NOMO-1 treated with DMSO at 0.1 percent for 48 hours (cell line): Measurements from ENCODE around the gene FAM78A.
A peak's percentile ranks its signal among the peaks of the same experiment; 100 is the strongest.
"Not testable (repeated sequence)": the region's sequence is repeated elsewhere in the genome, so short reads cannot be mapped to it uniquely, and the experiment has no call there.

Experiments
- DNase-seq: peaks from one replicate; lab custom pipeline; 2025; ENCODE audit not compliant: unreplicated experiment; lab: John Stamatoyannopoulos, UW

Gene FAM78A

GRCh38 chr9:131270171-131271015 is 5.9 kb downstream of the FAM78A start:
- peak; percentile 74 for DNase-seq

DNA sequence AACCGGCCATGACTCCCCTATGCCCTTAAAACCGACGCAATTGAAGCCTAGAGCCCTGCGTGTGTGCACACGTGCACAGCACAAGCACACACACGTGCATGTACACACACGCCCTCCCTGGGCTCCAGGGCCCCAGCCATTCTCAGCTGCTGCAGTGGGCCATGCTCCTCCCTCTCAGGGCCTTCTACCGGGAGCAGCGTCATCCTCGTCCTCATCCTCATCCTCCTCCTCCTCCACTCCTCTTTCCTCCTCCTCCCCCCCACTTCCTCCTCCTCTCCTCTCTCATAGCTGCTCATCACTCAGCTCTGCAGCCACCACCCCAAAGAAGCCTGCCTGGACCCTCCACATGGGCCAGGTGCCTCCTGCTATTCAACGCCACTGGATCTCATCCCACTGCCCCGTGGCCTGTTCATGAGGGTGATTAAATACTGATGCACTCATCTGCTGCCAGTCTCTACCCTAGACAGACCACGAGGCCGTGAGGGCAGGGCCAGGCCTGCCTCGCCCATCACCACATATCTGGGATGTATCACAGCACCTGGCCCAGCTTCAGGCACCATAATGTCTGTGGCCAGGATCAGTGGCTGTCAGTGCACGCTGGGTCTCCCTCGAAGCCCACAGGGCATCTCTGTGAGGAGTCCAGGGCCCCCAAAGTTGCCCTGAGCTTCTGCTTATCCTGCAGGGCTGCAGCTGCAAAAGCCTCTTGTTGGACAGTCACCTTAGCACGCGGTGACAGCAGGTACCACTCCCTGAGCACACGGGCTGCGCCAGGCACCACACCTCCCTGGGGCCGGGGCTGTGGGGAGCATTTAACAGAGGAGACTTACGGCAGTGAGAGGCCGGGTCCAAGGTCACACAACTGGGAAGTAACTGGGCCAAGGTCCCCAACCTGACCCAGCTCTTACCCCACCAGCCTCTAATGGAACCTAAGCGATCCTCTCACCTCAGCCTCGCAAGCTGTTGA is 9.8 kb downstream of the FAM78A start:
- no peak for DNase-seq

- no peak for DNase-seq
Measured at GRCh38 chr9:131264231-131264630, 12.1 kb downstream of the FAM78A start.

- no peak for DNase-seq
Measured at GRCh38 chr9:131263701-131264100, 12.6 kb downstream of the FAM78A start.

GRCh38 chr9:131263033-131263343 is 13.3 kb downstream of the FAM78A start:
- DNase-seq: not testable (repeated sequence)

DNA sequence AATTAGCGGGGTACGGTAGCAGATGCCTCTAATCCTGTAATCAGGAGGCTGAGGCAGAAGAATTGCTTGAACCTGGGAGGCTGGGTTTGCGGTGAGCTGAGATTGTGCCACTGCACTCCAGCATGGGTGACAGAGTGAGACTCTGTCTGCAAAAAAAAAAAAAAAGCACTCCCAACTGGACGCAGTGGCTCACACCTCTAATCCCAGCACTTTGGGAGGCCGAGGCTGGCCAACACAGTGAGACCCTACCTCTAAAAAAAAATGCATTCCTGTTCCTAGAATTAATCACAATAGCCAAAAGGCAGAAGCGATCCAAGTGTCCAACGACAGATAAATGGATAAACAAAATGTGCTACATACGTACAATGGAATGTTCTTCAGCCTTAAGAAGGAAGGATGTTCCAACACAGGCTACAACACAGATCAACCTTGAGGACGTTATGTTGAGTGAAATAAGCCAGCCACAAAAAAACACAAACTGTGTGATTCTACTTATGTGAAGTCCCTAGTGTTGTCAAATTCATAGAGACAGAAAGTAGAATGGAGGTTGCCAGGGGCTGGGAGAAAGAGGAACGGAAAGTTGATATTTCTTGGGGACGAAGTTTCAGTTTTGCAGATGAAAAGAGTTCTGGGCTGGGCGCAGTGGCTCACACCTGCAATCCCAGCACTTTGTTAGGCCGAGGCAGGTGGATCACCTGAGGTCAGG is 13.8 kb downstream of the FAM78A start:
- DNase-seq: peak; percentile 60

DNA sequence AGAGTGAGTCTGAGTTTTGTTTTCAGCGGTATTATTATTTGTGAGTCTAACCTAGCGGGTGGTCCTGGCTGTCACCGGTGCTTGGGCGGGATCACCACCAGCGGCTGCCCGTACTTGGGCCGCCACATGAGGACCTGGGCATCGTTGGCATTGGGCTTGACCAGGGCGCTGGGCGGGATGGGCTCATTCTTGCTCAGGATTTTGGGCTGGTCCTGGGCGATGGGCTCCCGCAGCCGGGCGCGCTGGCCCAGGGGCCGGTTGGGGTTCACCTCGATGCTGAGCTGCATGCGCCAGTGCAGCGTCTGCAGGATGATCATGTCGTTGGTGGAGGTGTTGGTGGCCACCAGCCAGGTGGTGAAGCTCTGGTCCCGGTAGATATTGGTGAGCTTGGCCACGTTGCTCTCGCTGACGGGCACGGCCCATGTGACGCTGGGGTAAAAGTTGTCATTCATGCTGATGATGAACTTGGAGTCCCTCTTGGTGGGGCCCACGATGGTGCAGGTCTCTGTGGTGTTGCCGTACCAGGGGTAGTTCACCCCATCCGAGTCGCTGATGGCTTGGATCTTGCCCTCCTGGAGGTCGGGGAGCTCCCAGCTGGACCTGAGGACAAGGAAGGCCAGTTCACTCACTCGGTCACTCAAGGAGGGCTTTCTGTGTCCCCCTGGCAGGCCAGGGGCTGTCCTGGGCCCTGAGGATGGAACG is 15.4 kb downstream of the FAM78A start:
- no peak for DNase-seq

GRCh38 chr9:131259916-131260597 is 16.3 kb downstream of the FAM78A start:
- no peak for DNase-seq

- DNase-seq: no peak
Measured at GRCh38 chr9:131259432-131259898, 16.8 kb downstream of the FAM78A start.

DNA sequence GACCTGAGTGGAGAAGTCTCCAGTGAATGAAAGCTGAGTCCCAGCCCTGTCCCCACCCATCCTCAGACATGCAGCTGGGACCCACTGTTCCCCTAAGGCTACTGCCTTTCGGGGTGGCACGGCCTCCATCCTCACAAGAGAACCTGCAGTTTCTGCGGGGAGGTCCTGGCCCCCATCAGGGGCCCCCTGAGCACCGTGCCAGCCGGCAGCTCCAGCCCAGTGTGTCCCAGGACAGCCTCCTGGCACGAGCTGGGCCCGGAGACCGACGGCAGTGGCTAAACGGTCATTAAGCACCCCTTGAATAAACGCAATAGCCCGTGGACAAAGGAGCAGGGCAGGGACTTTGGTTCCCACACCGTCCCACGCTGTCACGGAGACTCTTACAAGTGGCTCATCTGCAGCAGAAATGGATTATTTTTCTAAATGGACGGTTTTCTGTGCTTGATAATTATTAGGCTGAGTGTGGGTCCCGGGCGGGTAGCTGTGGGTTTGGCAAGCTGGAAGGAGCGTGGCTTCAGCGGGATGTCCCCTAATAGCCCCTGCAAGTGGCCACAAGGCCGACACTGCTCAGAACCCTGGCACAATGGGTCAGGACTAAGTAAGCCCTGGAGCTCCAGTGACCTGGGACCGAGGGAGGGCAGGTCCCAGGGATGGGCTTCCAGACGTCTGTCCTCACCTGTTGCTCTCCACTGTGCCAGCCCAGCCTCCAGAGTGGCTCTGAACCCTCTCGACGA is 17.4 kb downstream of the FAM78A start:
- no peak for DNase-seq

DNA sequence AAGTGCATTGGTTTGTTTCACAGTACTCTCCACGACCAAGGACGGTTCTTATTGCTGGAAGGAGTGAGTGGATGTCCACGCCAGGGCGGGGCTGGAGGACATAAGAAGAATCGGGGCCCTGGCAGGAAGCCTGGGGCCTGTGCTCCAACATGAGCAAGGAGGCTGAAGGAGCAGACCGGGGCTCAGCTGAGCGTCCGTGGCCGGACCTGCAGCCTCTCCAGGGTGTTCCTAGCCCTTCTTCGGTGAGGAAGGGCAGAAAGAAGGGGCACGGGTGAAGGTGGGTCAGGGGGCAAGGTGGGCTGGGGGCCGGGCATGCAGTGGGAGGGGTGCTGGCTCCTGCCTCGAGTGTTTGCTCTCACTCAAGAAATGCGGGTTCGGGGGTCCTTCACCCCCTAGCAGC is 18.1 kb downstream of the FAM78A start:
- DNase-seq: no peak

DNA sequence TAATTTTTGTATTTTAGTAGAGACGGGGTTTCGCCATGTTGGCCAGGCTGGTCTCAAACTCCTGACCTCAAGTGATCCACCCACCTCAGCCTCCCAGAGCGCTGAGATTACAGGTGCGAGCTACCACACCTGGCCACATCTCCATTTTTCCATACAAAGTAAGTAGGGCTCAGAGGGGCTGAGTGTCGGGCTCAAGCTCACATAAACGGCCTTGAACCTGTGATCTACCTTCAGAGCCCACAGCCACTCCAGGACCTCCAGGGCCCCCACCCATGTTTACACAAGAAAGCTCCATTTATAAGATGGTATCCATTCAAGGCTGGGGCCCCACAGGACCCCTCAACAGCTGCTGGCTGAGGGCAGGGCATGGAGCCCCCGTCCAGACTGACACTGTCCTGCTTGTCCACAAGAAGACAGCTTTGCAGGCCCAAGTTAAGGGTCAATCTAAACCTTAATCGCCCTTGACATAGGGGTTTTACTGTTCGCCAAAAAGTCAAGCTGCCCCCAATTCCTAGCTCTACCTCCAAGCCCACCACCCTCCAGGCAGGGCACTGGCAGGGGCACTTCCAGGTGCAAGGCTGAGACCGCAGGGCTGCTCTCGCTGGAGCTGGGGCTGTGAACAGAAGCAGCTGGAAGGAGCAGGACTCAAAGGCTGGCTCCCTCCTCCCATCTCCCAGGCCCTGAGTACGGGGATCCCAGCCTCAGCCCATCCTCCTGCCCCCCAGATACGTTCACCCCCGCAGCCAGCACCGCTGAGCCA is 18.9 kb downstream of the FAM78A start:
- no peak for DNase-seq

GRCh38 chr9:131255676-131256197 is 20.6 kb downstream of the FAM78A start:
- no peak for DNase-seq

DNA sequence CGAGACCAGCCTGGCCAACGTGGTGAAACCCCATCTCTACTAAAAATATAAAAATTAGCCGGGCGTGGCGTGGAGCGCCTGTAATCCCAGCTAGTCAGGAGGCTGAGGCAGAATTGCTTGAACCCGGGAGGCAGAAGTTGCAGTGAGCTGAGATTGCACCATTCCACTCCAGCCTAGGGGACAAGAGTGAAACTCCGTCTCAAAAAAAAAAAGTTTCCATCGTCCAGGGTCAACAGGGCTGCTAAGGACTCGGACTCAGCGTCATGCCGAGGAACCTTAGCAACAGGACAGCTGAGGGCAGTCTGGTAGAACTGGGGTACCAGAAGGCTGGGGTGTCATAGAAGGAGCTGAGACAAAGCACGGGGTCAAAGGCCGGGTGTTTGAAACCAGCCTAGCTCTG is 21.7 kb downstream of the FAM78A start:
- DNase-seq: no peak

DNA sequence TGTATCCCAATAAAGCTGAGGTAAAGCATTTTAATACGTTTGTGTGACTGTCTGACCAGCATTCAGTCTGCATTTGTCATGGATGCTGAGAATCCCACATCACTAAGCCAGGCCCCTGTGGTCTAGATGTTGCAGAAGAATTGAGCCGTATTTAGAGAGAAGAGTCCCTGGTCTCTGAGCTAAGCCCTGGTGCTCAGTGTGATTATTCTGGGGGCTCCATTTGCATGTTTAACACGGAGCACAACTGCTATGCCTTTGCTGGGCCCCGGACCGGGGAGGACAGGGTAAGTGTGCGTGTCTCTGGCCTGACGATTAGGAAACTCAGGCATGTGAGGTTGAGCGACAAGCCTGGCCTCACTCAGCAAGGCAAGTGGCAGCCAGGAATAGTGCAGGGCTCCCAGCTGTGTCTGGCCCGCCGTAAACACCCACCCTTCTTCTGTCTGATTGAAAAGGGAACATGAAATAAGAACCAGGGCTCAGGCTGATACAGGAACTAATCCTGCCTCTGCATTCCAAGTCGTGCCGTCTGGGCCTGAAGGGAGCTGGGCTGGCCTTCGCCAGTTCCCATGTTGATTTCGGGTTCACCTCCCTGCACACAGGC is 22.3 kb downstream of the FAM78A start:
- peak; percentile 77 for DNase-seq

GRCh38 chr9:131252120-131252519 is 24.2 kb downstream of the FAM78A start:
- DNase-seq: no peak

DNA sequence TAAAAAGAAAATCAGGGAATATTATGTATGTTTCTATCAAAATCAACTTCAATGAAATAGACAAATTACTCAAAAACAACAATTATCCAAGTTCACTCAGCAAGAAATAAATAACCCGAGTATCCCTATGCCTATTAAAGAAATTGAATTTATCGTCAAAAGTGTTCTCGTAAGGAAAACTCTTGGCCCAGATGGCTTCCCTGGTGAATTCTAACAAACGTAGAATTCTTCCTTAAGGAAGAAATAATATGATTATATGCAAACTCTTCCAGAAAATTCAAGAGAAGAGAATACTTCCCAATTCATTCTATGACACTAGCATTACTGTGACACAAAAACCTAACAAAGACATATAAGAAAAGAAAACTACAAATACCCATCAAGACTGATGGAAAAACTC is 29.7 kb downstream of the FAM78A start:
- DNase-seq: no peak

DNA sequence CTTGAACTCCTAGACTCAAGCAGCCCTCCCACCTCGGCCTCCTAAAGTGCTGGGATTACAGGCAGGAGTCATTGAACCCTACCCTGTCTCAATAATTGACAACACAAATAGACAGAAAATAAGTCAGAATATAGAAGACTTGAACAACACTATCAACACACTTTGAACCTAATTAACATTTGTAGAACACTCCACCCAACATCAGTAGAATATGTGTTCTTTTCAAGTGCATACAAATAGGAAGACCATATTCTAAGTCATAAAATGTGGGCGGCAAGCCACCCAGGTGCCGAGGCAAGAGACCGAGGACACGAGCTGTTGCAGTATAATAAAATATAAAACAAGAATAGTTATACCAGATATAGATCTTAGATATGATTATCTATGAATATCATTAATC is 32.0 kb downstream of the FAM78A start:
- DNase-seq: not testable (repeated sequence)
